ENCODE data around the gene COL28A1.
A peak's percentile ranks its signal among the peaks of the same experiment; 100 is the strongest.

Gene COL28A1

GRCh38 chr7:7535691-7536090 lies at the start of gene COL28A1:
Gene COL28A1 (minus strand): TSS chr7:7535873. CDS start chr7:7532875, 2,998 bp downstream.
- no peaks in the 10 kb centered on the region for H3K36me3 Mint-ChIP-seq
- H3K4me1 Mint-ChIP-seq (ENCODE audit: low read depth), result no peaks in the 10 kb centered on the region
- H3K27me3 Mint-ChIP-seq, result peaks cover 5% of the 10 kb centered on the region
- H3K4me3 Mint-ChIP-seq, result no peak within 1 kb of the TSS
- H3K27ac Mint-ChIP-seq, result no peak within 1 kb of the TSS
- H3K9me3 Mint-ChIP-seq (ENCODE audit: low read depth), result peaks cover 4% of the 10 kb centered on the region

DNA sequence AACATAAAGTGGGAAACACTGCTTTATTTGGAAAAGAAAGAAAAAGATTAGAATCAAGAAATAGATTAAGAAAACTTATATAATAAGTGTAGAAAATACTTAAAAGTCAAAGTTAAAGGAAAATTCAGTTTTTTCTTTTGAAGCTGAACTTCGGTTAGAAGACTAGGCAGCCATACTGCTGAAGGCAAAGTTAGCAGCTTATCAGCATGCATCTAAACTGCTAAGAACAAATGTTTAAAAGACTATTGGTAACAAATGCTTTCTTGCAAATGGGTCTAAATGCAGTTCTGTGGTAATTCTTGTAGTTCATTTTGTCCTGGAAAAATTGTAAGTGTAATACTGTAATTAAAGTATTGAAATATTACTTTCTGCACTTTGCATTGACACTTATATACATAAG lies 49.0 kb upstream of the COL28A1 start:
- peaks cover 6% of the 10 kb centered on the region for H3K36me3 Mint-ChIP-seq

GRCh38 chr7:7583731-7584130 lies 48.1 kb upstream of the COL28A1 start:
- Mint-ChIP-seq H3K4me3 (no peak overlapping the region), H3K27ac (no peak overlapping the region), H3K9me3 (ENCODE audit: low read depth) (no peaks in the 10 kb centered on the region), H3K27me3 (no peaks in the 10 kb centered on the region), H3K4me1 (ENCODE audit: low read depth) (no peaks in the 10 kb centered on the region), H3K36me3 (peaks cover 4% of the 10 kb centered on the region)

More for the DNA sequence above, 49.0 kb upstream of the COL28A1 start:
- no peaks in the 10 kb centered on the region for H3K27me3 Mint-ChIP-seq
- no peaks in the 10 kb centered on the region for H3K4me1 Mint-ChIP-seq (ENCODE audit: low read depth)
- no peak overlapping the region for H3K4me3 Mint-ChIP-seq
- H3K9me3 Mint-ChIP-seq (ENCODE audit: low read depth), result no peaks in the 10 kb centered on the region
- H3K27ac Mint-ChIP-seq, result no peak overlapping the region

- peaks cover 3% of the 10 kb centered on the region for H3K36me3 Mint-ChIP-seq
- no peaks in the 10 kb centered on the region for H3K9me3 Mint-ChIP-seq (ENCODE audit: low read depth)
- no peaks in the 10 kb centered on the region for H3K4me1 Mint-ChIP-seq (ENCODE audit: low read depth)
- no peak overlapping the region for H3K4me3 Mint-ChIP-seq
- no peak overlapping the region for H3K27ac Mint-ChIP-seq
- H3K27me3 Mint-ChIP-seq, result no peaks in the 10 kb centered on the region
Observed at GRCh38 chr7:7582596-7582995, 46.9 kb upstream of the COL28A1 start.

- Mint-ChIP-seq H3K4me1 (ENCODE audit: low read depth) (no peaks in the 10 kb centered on the region), H3K4me3 (no peak overlapping the region), H3K27ac (no peak overlapping the region), H3K36me3 (peaks cover 3% of the 10 kb centered on the region), H3K27me3 (no peaks in the 10 kb centered on the region), H3K9me3 (ENCODE audit: low read depth) (no peaks in the 10 kb centered on the region)
Observed at GRCh38 chr7:7581531-7582179, 46.0 kb upstream of the COL28A1 start.

- no peak overlapping the region for H3K27ac Mint-ChIP-seq
- H3K9me3 Mint-ChIP-seq (ENCODE audit: low read depth), result no peaks in the 10 kb centered on the region
- H3K27me3 Mint-ChIP-seq, result no peaks in the 10 kb centered on the region
- peaks cover 1% of the 10 kb centered on the region for H3K4me1 Mint-ChIP-seq (ENCODE audit: low read depth)
- no peak overlapping the region for H3K4me3 Mint-ChIP-seq
- peaks cover 6% of the 10 kb centered on the region for H3K36me3 Mint-ChIP-seq
Observed at GRCh38 chr7:7579638-7580037, 44.0 kb upstream of the COL28A1 start.

DNA sequence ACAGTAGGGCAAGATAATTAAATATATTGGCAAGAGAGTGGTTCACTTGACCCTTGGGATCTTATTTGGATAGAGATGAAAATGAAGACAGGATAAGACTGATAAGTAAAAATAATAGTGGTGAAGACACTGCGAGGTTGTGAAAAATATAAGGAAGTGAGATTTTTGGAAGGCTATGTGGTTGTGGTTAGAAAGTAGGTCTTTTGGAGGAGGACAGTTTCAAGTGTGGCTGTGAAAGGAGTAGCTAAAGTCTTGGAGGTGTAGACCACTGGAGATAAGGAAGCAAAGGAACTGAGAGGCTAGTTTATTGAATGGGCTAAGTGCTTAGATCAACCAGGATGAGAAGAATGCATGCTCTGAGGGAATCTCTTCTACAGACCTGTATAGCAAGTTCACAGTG lies 42.2 kb upstream of the COL28A1 start:
- H3K36me3 Mint-ChIP-seq, result peaks cover 22% of the 10 kb centered on the region
- no peak overlapping the region for H3K4me3 Mint-ChIP-seq
- H3K9me3 Mint-ChIP-seq (ENCODE audit: low read depth), result no peaks in the 10 kb centered on the region
- no peaks in the 10 kb centered on the region for H3K27me3 Mint-ChIP-seq
- peaks cover 16% of the 10 kb centered on the region for H3K4me1 Mint-ChIP-seq (ENCODE audit: low read depth)
- no peak overlapping the region for H3K27ac Mint-ChIP-seq

DNA sequence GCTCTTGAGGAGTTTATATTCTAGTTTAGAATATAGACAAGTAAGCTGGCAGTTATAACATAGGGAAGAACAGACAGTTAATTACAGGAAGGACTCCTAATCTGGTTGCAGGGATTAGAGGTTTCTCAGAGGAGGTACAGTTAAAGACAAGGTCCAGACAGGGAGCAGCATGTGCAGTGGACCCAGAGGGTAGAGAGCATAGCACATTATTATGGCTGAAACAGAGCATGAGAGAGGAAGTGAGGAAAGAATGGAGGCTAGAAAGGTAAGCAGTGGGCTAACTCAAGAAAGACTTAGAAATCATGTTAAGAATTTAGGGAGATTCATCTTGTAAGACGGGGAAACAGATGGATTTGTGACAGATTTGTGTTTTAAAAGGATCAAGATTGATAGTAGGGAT lies 40.7 kb upstream of the COL28A1 start:
- H3K4me3 Mint-ChIP-seq, result no peak overlapping the region
- H3K27me3 Mint-ChIP-seq, result no peaks in the 10 kb centered on the region
- H3K27ac Mint-ChIP-seq, result no peak overlapping the region
- H3K9me3 Mint-ChIP-seq (ENCODE audit: low read depth), result no peaks in the 10 kb centered on the region
- H3K4me1 Mint-ChIP-seq (ENCODE audit: low read depth), result peaks cover 24% of the 10 kb centered on the region
- peaks cover 23% of the 10 kb centered on the region for H3K36me3 Mint-ChIP-seq

DNA sequence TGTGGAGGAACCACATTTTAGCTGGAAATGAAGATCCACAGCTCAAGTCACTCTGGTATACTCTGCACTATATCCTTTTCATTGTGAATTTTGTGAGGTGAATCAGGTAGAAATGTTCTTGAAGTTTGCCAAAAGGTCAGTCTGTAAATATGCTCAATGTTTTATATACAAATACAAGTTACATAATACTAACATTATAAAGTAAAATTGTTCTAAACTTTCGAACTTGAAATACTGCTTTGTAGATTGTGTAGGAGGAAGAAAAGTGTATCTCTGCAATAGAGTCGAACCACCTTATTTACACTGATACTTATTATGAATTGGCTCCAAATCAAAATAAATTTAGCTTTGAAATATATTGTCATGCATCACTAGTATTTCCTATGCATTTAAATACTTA lies 38.0 kb upstream of the COL28A1 start:
- no peak overlapping the region for H3K27ac Mint-ChIP-seq
- no peaks in the 10 kb centered on the region for H3K27me3 Mint-ChIP-seq

DNA sequence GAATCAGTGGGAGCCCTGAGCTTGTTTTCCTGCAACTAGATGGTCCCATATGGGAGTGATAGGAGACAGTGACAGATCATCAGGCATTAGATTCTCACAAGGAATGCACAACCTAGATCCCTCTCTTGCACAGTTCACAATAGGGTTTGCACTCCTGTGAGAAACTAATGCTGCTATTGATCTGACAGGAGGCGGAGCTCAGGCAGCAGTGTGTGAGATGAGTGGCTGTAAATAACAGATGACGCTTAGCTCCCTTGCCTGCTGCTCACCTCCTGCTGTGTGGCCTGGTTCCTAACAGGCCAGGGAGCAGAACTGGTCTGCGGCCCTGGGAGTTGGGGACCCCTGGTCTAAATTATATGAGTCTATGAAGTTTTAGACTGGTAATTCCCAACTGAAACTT lies 34.9 kb upstream of the COL28A1 start:
- Mint-ChIP-seq H3K9me3 (ENCODE audit: low read depth) (no peaks in the 10 kb centered on the region), H3K36me3 (peaks cover 30% of the 10 kb centered on the region), H3K4me3 (no peak overlapping the region), H3K4me1 (ENCODE audit: low read depth) (peaks cover 60% of the 10 kb centered on the region), H3K27ac (no peak overlapping the region), H3K27me3 (no peaks in the 10 kb centered on the region)

More for the DNA sequence above, 38.0 kb upstream of the COL28A1 start:
- Mint-ChIP-seq H3K9me3 (ENCODE audit: low read depth) (no peaks in the 10 kb centered on the region), H3K36me3 (peaks cover 32% of the 10 kb centered on the region), H3K4me1 (ENCODE audit: low read depth) (peaks cover 47% of the 10 kb centered on the region), H3K4me3 (no peak overlapping the region)

DNA sequence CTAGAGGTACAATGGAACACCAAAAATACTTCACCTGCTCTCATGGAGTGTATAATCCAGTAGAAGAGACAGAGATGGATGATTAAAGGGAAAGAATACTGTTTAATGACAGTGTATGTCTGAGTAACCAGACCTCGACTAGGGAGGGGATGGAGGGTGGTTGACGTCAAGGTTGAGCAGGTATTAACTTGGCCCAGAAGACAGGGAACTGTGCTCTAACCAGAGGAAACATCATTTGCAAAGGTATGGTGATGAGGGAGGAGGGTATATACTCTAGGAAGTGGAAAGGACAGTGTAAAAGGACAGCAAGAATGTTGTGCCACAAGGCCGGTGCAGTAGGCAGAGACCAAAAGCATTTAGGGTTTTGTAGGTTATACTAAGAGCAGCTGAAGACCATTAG lies 33.9 kb upstream of the COL28A1 start:
- H3K27ac Mint-ChIP-seq, result peak overlapping the region; percentile 88
- H3K9me3 Mint-ChIP-seq (ENCODE audit: low read depth), result no peaks in the 10 kb centered on the region
- H3K36me3 Mint-ChIP-seq, result peaks cover 30% of the 10 kb centered on the region
- H3K27me3 Mint-ChIP-seq, result no peaks in the 10 kb centered on the region
- H3K4me1 Mint-ChIP-seq (ENCODE audit: low read depth), result peaks cover 59% of the 10 kb centered on the region
- peak overlapping the region; percentile 90 for H3K4me3 Mint-ChIP-seq

DNA sequence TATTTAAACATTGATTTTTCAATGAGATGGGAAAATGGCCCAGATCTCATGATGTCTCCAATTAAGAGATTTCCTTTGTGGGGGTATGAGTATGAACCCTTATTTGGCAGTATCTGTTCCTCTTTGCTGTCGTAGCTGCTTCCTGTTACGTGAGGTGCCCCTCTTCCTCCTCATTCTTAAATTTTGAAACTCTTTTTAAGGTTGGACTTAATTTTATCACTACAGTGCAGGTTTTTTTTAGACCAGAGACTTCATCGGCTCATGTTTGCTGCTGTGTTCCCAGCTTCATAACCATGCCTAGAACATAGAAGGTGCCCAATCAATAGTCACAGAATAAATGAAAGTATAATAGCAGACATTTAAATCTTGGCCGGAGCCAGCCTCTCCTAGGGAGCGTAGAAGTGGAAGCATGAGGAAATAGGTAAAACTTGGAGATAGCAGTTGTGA lies 33.4 kb upstream of the COL28A1 start:
- no peaks in the 10 kb centered on the region for H3K9me3 Mint-ChIP-seq (ENCODE audit: low read depth)
- peak overlapping the region; percentile 88 for H3K27ac Mint-ChIP-seq
- H3K27me3 Mint-ChIP-seq, result no peaks in the 10 kb centered on the region
- H3K4me1 Mint-ChIP-seq (ENCODE audit: low read depth), result peaks cover 56% of the 10 kb centered on the region
- peaks cover 25% of the 10 kb centered on the region for H3K36me3 Mint-ChIP-seq
- H3K4me3 Mint-ChIP-seq, result peak overlapping the region; percentile 90

DNA sequence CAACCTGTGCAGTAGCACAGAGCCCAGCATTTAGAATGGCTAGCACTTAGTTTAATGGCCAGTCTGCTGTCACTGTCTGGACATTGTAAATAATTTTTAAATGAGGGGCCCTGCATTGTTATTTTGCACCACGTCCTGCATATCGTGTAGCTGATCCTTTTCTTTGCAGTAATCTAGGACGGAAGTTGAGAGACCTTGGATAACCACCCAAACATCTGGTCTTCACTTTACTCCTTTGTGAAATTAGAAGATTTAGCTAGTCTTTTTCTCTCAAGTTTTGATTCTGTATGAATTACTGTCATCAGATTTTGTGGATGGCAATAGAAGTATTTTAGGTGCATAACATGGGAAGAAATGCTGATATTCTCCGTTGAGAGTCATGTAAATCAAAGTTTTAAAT lies 32.9 kb upstream of the COL28A1 start:
- peaks cover 51% of the 10 kb centered on the region for H3K4me1 Mint-ChIP-seq (ENCODE audit: low read depth)
- H3K4me3 Mint-ChIP-seq, result peak overlapping the region; percentile 90
- peaks cover 20% of the 10 kb centered on the region for H3K36me3 Mint-ChIP-seq
- peak overlapping the region; percentile 88 for H3K27ac Mint-ChIP-seq
- no peaks in the 10 kb centered on the region for H3K27me3 Mint-ChIP-seq
- no peaks in the 10 kb centered on the region for H3K9me3 Mint-ChIP-seq (ENCODE audit: low read depth)

DNA sequence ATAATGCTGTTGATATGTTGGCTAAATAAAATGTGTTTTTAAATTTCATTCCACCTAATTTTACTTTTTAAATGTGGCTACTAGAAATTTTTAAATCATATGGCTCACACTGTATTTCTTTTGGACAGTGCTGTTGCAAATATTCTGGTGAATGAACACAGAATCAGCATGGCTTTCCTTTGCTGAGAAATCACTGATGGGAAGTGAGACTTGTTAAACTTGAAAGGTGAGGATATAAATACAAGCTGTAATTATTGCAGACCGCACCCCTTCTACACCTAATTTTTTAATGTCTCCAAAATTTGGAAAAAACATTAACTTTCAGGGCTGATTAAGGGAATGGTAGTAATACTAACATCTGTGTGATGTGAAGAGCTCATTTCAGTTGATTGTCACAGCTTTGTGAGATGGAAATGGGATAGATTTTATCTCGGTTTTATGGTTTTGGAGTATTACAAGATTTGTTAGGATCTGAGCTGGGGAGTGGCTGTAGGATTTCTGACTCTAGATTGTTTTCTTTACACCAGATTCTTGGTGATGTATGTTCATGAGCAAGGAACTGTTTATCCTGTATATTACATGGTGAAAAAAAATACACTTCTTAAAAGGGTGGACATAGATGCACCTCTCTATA lies 32.3 kb upstream of the COL28A1 start:
- H3K4me3 Mint-ChIP-seq, result peak overlapping the region; percentile 90
- peak overlapping the region; percentile 88 for H3K27ac Mint-ChIP-seq
- peaks cover 46% of the 10 kb centered on the region for H3K4me1 Mint-ChIP-seq (ENCODE audit: low read depth)
- peaks cover 15% of the 10 kb centered on the region for H3K36me3 Mint-ChIP-seq
- no peaks in the 10 kb centered on the region for H3K9me3 Mint-ChIP-seq (ENCODE audit: low read depth)
- H3K27me3 Mint-ChIP-seq, result no peaks in the 10 kb centered on the region

DNA sequence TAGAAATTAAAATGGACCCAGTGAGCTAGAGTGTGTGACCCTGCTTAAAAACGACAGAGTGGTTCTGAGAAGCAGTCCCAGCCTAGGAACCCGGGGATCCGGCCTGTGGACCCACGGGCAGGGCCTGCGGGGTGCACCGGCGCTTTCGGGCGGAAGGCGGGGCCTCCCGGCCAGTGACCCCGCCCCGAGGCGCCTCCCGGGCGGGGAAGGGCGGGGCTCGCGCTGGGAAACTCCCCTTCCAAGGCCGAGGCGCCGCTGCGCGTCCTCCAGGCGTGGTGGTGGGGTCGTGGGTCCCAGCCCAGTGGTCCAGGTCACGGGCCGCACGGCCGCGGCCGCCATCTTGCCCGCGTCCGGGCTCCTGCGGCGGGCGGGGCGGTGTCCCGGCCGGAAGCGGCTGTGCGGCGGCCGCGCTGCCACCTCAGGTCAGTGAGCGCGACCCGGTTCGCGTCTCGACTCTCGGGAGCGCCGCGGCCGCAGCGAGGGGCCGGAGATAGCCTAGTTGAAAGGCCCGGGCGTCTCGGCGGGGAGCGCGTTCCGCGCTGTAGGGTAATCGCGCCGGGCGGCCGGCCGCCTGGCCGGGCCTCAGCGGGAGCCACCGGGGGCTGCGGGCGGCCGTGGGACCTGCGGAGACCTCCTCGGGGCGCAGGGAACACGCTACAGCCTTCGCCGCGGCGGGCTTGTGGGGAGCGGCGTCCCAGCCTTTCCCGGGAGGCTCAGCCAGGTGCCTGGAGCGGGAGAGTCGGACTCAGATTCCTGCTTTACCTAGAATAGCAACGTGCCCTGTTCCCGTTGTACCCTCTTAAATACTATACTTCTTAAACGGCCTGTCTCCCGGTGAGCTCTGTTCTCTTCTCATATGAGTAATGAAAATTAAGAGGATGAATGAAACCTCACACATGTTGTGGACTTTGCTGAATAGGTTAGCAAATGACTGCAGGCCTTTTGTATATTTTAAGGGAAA lies 31.3 kb upstream of the COL28A1 start, which contains the start of gene MIOS:
Gene MIOS (plus strand): TSS at position 234 of the 961 bp plus-strand sequence. CDS start 5,592 bp downstream, outside the sequence.
- peak within 1 kb of the TSS; percentile 88 for H3K27ac Mint-ChIP-seq
- H3K4me1 Mint-ChIP-seq (ENCODE audit: low read depth), result peaks cover 37% of the 10 kb centered on the region
- peak within 1 kb of the TSS; percentile 90 for H3K4me3 Mint-ChIP-seq
- no peaks in the 10 kb centered on the region for H3K9me3 Mint-ChIP-seq (ENCODE audit: low read depth)
- peaks cover 9% of the 10 kb centered on the region for H3K36me3 Mint-ChIP-seq
- H3K27me3 Mint-ChIP-seq, result no peaks in the 10 kb centered on the region

All from activated naive CD8-positive, alpha-beta T cell (primary cell).